GM18909 (cell line): ENCODE results near the gene CELA2A.
"Not testable (repeated sequence)": the region's sequence is repeated elsewhere in the genome, so short reads cannot be mapped to it uniquely, and the experiment has no call there.

Source experiments
- ATAC-seq: cut with Tn5 transposase; IDR thresholded peaks from one replicate; pipeline ENCODE4 v1.9.1; 2021; ENCODE audit warnings: mild to moderate bottlenecking; ENCODE audit not compliant: unreplicated experiment, poor library complexity

CELA2A gene

GRCh38 chr1:15463926-15464322, 7.4 kb downstream of the CELA2A start:
- ATAC-seq = not testable (repeated sequence)

GRCh38 chr1:15465674-15466073, 9.1 kb downstream of the CELA2A start:
- ATAC-seq = no peak

- ATAC-seq = not testable (repeated sequence)
Measured at GRCh38 chr1:15466955-15467625, 10.6 kb downstream of the CELA2A start.

- no peak for ATAC-seq
Measured at GRCh38 chr1:15468145-15468544, 11.6 kb downstream of the CELA2A start.

- no peak for ATAC-seq
Measured at GRCh38 chr1:15469361-15469760, 12.8 kb downstream of the CELA2A start.

- not testable (repeated sequence) for ATAC-seq
Measured at GRCh38 chr1:15469821-15470448, 13.4 kb downstream of the CELA2A start.

GRCh38 chr1:15471067-15471466, 14.5 kb downstream of the CELA2A start:
- not testable (repeated sequence) for ATAC-seq

GRCh38 chr1:15471723-15472122, 15.2 kb downstream of the CELA2A start:
- ATAC-seq = not testable (repeated sequence)

GRCh38 chr1:15472587-15472986, 16.1 kb downstream of the CELA2A start:
- ATAC-seq = no peak

GRCh38 chr1:15475752-15476314, 19.3 kb downstream of the CELA2A start, which contains the start of gene CELA2B:
Gene CELA2B, plus strand, starts transcription at chr1:15476104. Its CDS starts 22 bp downstream, at chr1:15476126.
- ATAC-seq = no peak

GRCh38 chr1:15476927-15477326, 20.4 kb downstream of the CELA2A start:
- no peak for ATAC-seq

- no peak for ATAC-seq
Measured at GRCh38 chr1:15477646-15478212, 21.2 kb downstream of the CELA2A start.

- no peak for ATAC-seq
Measured at GRCh38 chr1:15479654-15480347, 23.3 kb downstream of the CELA2A start.

- ATAC-seq = not testable (repeated sequence)
Measured at GRCh38 chr1:15482455-15482854, 25.9 kb downstream of the CELA2A start.

- ATAC-seq = not testable (repeated sequence)
Measured at GRCh38 chr1:15482983-15483543, 26.5 kb downstream of the CELA2A start.

GRCh38 chr1:15483971-15484370, 27.4 kb downstream of the CELA2A start:
- ATAC-seq = no peak

- ATAC-seq = not testable (repeated sequence)
Measured at GRCh38 chr1:15484443-15484842, 27.9 kb downstream of the CELA2A start.

- ATAC-seq = no peak
Measured at GRCh38 chr1:15485636-15486035, 29.1 kb downstream of the CELA2A start.

GRCh38 chr1:15486844-15487610, 30.5 kb downstream of the CELA2A start:
- not testable (repeated sequence) for ATAC-seq

- ATAC-seq = no peak
Measured at GRCh38 chr1:15488371-15488770, 31.8 kb downstream of the CELA2A start.
